Suprapubic skin (tissue), 4 donors: Measurements from ENCODE around the gene LYSMD1. TPM values are rescaled to one million over a fixed set of nuclear protein-coding genes. Genes with fewer than 3 reads are reported as not detected.
A peak's percentile ranks its signal among the peaks of the same experiment; 100 is the strongest.

Source experiments
- DNase-seq, 2 donors: peaks; one replicate each; pipeline ENCODE4 v3.0.0-alpha.2; 2019; ENCODE audit warnings: low spot score in 2 of 2
- H3K27ac ChIP-seq: fragments of 200-600 bp; sonication (generic); one replicate; pipeline ENCODE4 v1.5.1; 2019
- H3K27me3 ChIP-seq: fragments of 200-600 bp; sonication (generic); one replicate; pipeline ENCODE4 v1.5.1; 2019
- H3K36me3 ChIP-seq: fragments of 200-600 bp; sonication (generic); one replicate; pipeline ENCODE4 v1.5.1; 2019
- H3K4me1 ChIP-seq: fragments of 200-600 bp; sonication (generic); one replicate; pipeline ENCODE4 v1.5.1; 2019
- H3K4me3 ChIP-seq: fragments of 200-600 bp; sonication (generic); one replicate; pipeline ENCODE4 v1.5.1; 2019; ENCODE audit warnings: mild to moderate bottlenecking
- H3K9me3 ChIP-seq: fragments of 200-600 bp; sonication (generic); one replicate; pipeline ENCODE4 v1.5.1; 2019
- EP300 ChIP-seq: sonication (generic); formaldehyde crosslinking; IDR thresholded peaks from one replicate; pipeline ENCODE4 v1.6.1; 2017; ENCODE audit warnings: antibody characterized with exemption
- POLR2A ChIP-seq, 2 donors: fragments of 450-650 bp; IDR thresholded peaks; one replicate each; pipeline ENCODE4 v1.6.1; 2017; ENCODE audit warnings: antibody characterized with exemption in 2 of 2, mild to moderate bottlenecking in 2 of 2, moderate library complexity in 2 of 2
- POLR2AphosphoS5 ChIP-seq, 3 donors: sonication (generic); formaldehyde crosslinking; IDR thresholded peaks; one replicate each; pipeline ENCODE4 v1.6.1; 2017; ENCODE audit warnings: antibody characterized with exemption in 3 of 3
- WGBS: methylation state at CpG from one replicate; pipeline ENCODE4 v1.1.5; 2018; 5-methylcytosine and 5-hydroxymethylcytosine counted together
- total RNA-seq, 4 donors: library from RNA; depleted of rRNA; stranded (reverse); fragments of >200 nt; gene quantifications; one replicate each; pipeline ENCODE4 v1.1.0, GENCODE V29; 2016
- TF ChIP-seq, protein P1 (sequence below), 2 donors: fragments of 200-600 bp in 1 of 2; fragments of 450-650 bp in 1 of 2; sonication (generic) in 1 of 2; IDR thresholded peaks; one replicate each; pipeline ENCODE4 v1.5.1; 2016 to 2019; ENCODE audit warnings: antibody characterized with exemption in 2 of 2, mild to moderate bottlenecking in 1 of 2, moderate library complexity in 1 of 2

Gene LYSMD1
- total RNA-seq, 4 donors from 2014 or later = 8.4 to 15.2 (median 12.5) TPM

DNA sequence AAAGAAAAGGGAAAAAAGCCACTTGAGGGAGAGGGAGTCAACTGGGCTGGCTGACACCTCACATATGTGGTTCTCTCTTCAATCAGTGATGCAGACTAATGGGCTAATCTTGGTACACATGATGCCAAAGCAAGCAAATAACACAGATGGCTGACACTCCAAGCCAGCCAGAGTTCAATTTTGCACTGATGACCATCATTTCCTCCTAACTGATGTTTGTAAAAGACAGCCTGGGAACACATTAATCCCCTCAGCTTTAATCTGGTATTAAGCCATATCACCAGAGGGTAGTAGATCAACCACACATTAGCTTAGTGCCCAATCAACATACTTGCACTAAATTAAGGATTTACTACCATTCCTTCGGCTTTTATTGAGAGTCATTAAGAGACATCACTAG lies 21.5 kb upstream of the LYSMD1 start:
- Histone ChIP-seq H3K27ac (no peak overlapping the region), H3K36me3 (peaks cover 39% of the 10 kb centered on the region), H3K4me3 (no peak overlapping the region), H3K9me3 (no peaks in the 10 kb centered on the region), H3K4me1 (peaks cover 24% of the 10 kb centered on the region), H3K27me3 (no peaks in the 10 kb centered on the region)
- TF ChIP-seq, protein P1, sequence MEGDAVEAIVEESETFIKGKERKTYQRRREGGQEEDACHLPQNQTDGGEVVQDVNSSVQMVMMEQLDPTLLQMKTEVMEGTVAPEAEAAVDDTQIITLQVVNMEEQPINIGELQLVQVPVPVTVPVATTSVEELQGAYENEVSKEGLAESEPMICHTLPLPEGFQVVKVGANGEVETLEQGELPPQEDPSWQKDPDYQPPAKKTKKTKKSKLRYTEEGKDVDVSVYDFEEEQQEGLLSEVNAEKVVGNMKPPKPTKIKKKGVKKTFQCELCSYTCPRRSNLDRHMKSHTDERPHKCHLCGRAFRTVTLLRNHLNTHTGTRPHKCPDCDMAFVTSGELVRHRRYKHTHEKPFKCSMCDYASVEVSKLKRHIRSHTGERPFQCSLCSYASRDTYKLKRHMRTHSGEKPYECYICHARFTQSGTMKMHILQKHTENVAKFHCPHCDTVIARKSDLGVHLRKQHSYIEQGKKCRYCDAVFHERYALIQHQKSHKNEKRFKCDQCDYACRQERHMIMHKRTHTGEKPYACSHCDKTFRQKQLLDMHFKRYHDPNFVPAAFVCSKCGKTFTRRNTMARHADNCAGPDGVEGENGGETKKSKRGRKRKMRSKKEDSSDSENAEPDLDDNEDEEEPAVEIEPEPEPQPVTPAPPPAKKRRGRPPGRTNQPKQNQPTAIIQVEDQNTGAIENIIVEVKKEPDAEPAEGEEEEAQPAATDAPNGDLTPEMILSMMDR (IDR thresholded peaks at IDR 0.05) = no peak
- TF ChIP-seq POLR2A (IDR thresholded peaks at IDR 0.05) = no peak
- no peak for TF ChIP-seq EP300
- WGBS = 72% methylated on average over 1 of the region's 1 CpG
- no peak for DNase-seq

DNA sequence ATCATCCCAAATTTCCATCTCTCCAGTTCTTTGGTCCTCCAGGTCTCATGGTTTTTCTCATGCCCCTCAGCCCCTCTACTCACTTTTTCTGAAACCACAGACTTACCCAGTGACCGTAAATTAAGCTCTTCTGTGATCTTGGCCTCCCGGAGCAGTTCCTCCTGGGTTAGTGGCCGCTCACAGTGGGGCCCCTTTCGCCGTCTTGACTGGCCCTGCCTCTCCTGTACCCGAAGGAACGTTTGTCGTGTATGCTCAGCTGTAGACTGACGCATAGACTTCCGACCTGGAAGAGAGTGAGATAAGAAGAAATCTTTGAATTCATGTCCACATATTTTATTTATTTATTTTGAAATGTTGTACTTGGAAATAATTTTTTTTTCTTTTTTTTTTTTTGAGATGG lies 18.5 kb upstream of the LYSMD1 start:
- WGBS = 94% methylated on average over 10 of the region's 10 CpGs
- TF ChIP-seq EP300 (no peak), POLR2AphosphoS5 (IDR thresholded peaks at IDR 0.05) (no peak), POLR2A (IDR thresholded peaks at IDR 0.05) (no peak)
- TF ChIP-seq, protein P1 (IDR thresholded peaks at IDR 0.05) = no peak
- Histone ChIP-seq H3K4me1 (peaks cover 14% of the 10 kb centered on the region), H3K4me3 (no peak overlapping the region), H3K27me3 (no peaks in the 10 kb centered on the region), H3K27ac (no peak overlapping the region), H3K9me3 (no peaks in the 10 kb centered on the region), H3K36me3 (peaks cover 69% of the 10 kb centered on the region)
- DNase-seq = no peak

DNA sequence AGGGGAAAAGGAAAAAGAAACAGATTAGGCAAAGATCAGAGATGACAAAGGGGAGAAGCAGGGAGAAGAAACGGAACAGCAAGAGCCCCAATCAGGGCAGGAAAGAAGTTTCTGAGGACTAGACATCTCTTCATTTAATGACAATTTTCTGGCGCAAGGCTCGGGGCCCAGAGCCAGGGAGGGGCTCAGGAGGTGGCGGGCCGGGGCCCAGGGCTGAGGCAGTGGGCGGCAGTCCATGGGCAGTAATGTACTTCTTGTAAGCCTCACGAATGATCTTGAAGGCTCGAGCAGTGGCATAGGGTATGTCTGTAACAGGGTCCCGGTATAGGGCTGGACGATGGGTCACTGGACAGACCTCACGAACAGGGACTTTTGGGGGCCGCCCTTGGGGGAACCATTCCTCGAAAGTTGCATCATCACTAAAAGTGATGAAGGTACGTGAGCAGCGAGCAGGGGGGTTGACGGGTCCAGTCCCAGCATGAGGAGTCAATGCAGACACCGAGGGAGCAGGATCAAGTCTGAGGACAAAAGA lies 10.9 kb upstream of the LYSMD1 start:
- H3K36me3 ChIP-seq = peaks cover 84% of the 10 kb centered on the region
- H3K27ac ChIP-seq = no peak overlapping the region
- no peaks in the 10 kb centered on the region for H3K27me3 ChIP-seq
- no peak overlapping the region for H3K4me3 ChIP-seq
- peaks cover 8% of the 10 kb centered on the region for H3K4me1 ChIP-seq
- WGBS = 92% methylated on average over 17 of the region's 17 CpGs
- no peak for DNase-seq
- H3K9me3 ChIP-seq = no peaks in the 10 kb centered on the region
- TF ChIP-seq POLR2A (IDR thresholded peaks at IDR 0.05) (no peak), EP300 (no peak), POLR2AphosphoS5 (IDR thresholded peaks at IDR 0.05) (no peak)
- TF ChIP-seq, protein P1 (IDR thresholded peaks at IDR 0.05) = no peak

DNA sequence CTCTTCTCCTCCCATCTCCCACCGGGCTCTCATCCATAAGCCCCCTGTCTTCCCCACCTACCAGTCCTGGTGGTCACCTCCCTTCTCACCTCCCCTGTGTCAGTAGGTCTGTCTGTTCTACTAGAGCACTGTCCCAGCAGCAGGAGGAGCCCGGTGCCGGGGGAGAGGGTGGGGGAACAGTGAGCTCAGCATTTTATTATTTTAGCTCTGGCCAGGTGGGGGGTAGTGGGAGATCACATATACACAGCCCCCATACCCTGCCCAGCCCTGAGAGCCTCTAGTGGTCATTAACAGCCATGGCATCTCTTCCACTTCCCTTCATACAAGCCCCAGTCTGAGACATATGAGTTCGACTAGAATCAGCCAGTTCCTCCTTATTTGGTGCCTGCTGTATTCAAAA lies 10.2 kb upstream of the LYSMD1 start, which contains the start of gene TMOD4:
Gene TMOD4, minus strand, starts transcription at position 119 of the 400 bp plus-strand sequence. CDS start 1,106 bp downstream, outside the sequence.
- TF ChIP-seq, protein P1 (IDR thresholded peaks at IDR 0.05) = peak in 1 of 2 donors; percentile 45
- no peak for TF ChIP-seq POLR2A (IDR thresholded peaks at IDR 0.05)
- Histone ChIP-seq H3K4me3 (no peak within 1 kb of the TSS), H3K9me3 (no peaks in the 10 kb centered on the region), H3K27ac (no peak within 1 kb of the TSS), H3K4me1 (peaks cover 8% of the 10 kb centered on the region), H3K36me3 (peaks cover 81% of the 10 kb centered on the region), H3K27me3 (no peaks in the 10 kb centered on the region)
- 47% methylated on average over 4 of the region's 4 CpGs for WGBS
- DNase-seq = no peak

DNA sequence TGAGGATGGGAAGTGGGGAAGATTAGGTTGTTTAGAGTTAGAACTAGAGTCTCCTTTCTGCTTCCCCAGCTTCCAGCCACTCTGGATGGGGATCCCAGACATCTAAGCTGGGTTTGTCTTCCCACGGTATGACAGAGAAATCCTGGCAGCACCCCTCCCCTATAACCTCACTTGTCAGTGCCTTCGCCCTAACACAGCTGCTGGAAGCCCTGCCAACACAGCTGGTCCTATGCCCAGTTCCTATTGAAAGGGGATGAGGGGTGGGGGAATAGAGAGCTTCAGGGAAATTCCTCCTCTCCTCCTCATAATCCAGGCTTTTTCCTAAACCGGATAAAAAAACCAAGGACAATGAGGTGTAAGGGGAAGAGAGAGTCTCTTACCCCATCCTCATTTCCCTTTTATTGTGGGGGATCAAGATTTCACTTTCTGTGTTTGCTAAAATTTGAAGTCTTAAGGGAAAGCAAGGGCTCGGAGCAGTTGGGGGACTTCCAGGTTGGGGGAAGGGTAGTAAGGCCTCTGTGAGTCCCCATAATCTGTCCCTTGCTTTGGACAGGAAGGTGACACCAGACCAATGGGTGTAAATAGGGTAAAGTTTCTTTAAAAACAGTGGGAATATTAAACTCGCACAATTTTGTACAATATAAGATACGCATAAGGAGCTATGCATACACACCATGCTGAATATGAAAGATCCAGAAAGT lies 9.5 kb upstream of the LYSMD1 start:
- H3K36me3 ChIP-seq = peaks cover 81% of the 10 kb centered on the region
- TF ChIP-seq, protein P1 (IDR thresholded peaks at IDR 0.05) = no peak
- no peak for TF ChIP-seq POLR2AphosphoS5 (IDR thresholded peaks at IDR 0.05)
- TF ChIP-seq EP300 = no peak
- TF ChIP-seq POLR2A (IDR thresholded peaks at IDR 0.05) = no peak
- no peak for DNase-seq
- no peak overlapping the region for H3K27ac ChIP-seq
- no peaks in the 10 kb centered on the region for H3K27me3 ChIP-seq
- H3K4me1 ChIP-seq = peaks cover 8% of the 10 kb centered on the region
- WGBS = 40% methylated on average over 6 of the region's 6 CpGs
- H3K9me3 ChIP-seq = no peaks in the 10 kb centered on the region
- H3K4me3 ChIP-seq = no peak overlapping the region
